ENCODE data around the gene SPIN3.

GRCh38 chrX:56986138-56986537 lies 9.2 kb downstream of the SPIN3 start:
- TF ChIP-seq CTCF (IDR thresholded peaks at IDR 0.05) (no peak), EP300 (IDR thresholded peaks at IDR 0.05) (no peak), POLR2A (IDR thresholded peaks at IDR 0.05) (no peak)
